SK-N-SH (cell line): Measurements from ENCODE around the gene BCAN. TPM values are rescaled to one million over a fixed set of nuclear protein-coding genes. Genes with fewer than 3 reads are reported as not detected.

Source experiments
- CTCF ChIA-PET: fragments of 300-600, 350-600 bp; formaldehyde crosslinking; extraction: SDS; loops from one replicate; lab custom pipeline; 2021; lab: Yijun Ruan, JAX
- POLR2A ChIA-PET: fragments of 350-600 bp; sonication (Branson Sonifier 250); formaldehyde crosslinking; extraction: SDS; loops from one replicate; lab custom pipeline; 2020; ENCODE audit warnings: antibody characterized with exemption, inconsistent platforms; lab: Yijun Ruan, JAX
- DNase-seq: peaks from one replicate; pipeline ENCODE4 v3.0.0; 2012
- H2AFZ ChIP-seq: fragments of 200-600 bp; sonication (generic); 2 replicates; pipeline ENCODE4 v1.8.1; 2016; ENCODE audit warnings: antibody characterized with exemption, mild to moderate bottlenecking, low read depth
- H3F3A ChIP-seq: fragments of 200-600 bp; sonication (generic); replicated peaks from 2 replicates; pipeline ENCODE3; 2016; ENCODE audit warnings: antibody characterized with exemption, mild to moderate bottlenecking; ENCODE audit not compliant: insufficient read depth
- H3K27ac ChIP-seq, 2 experiments: fragments of 200-500 bp in 1 of 2; fragments of 200-600 bp in 1 of 2; sonication (Bioruptor generic) in 1 of 2; sonication (generic), shearing (Covaris generic) in 1 of 2; 2 replicates each; pipeline versions ENCODE4 v1.5.1 to v1.6.1; 2014 to 2016; ENCODE audit warnings: low read depth in 2 of 2, inconsistent platforms in 1 of 2, low read length in 1 of 2, mild to moderate bottlenecking in 1 of 2, mixed read lengths in 1 of 2
- H3K27me3 ChIP-seq: fragments of 200-600 bp; sonication (generic), shearing (Covaris generic); 2 replicates; pipeline ENCODE4 v1.6.1; 2016; ENCODE audit warnings: mixed run types; ENCODE audit not compliant: insufficient read depth
- H3K36me3 ChIP-seq, 2 experiments: fragments of 200-500 bp in 1 of 2; fragments of 200-600 bp in 1 of 2; sonication (Bioruptor generic) in 1 of 2; sonication (generic) in 1 of 2; replicated peaks in 1 of 2; 2 replicates each; pipeline versions ENCODE3 to v1.5.1; 2014 to 2016; ENCODE audit warnings: low read length in 1 of 2, mild to moderate bottlenecking in 1 of 2; ENCODE audit not compliant: insufficient read depth in 2 of 2, control insufficient read depth in 1 of 2
- H3K4me1 ChIP-seq, 2 experiments: fragments of 200-500 bp in 1 of 2; fragments of 200-600 bp in 1 of 2; sonication (Bioruptor generic) in 1 of 2; sonication (generic), shearing (Covaris generic) in 1 of 2; 2 replicates each; pipeline versions ENCODE4 v1.5.1 to v1.6.1; 2014 to 2016; ENCODE audit warnings: low read depth in 1 of 2, low read length in 1 of 2, mixed run types in 1 of 2; ENCODE audit not compliant: insufficient read depth in 2 of 2, control insufficient read depth in 1 of 2
- H3K4me2 ChIP-seq: fragments of 200-600 bp; sonication (generic), shearing (Covaris generic); 2 replicates; pipeline ENCODE4 v1.6.1; 2017; ENCODE audit warnings: mixed run types
- H3K4me3 ChIP-seq, 2 experiments: fragments of 200-500 bp in 1 of 2; fragments of 200-600 bp in 1 of 2; sonication (Bioruptor generic) in 1 of 2; sonication (generic), shearing (Covaris generic) in 1 of 2; 2 replicates each; pipeline versions ENCODE4 v1.5.1 to v1.8.1; 2014 to 2016; ENCODE audit warnings: low read depth in 2 of 2, inconsistent platforms in 1 of 2, low read length in 1 of 2, mild to moderate bottlenecking in 1 of 2, mixed read lengths in 1 of 2, moderate library complexity in 1 of 2
- H3K79me2 ChIP-seq: fragments of 200-600 bp; sonication (generic); 2 replicates; pipeline ENCODE4 v1.8.1; 2017; ENCODE audit warnings: mild to moderate bottlenecking; ENCODE audit not compliant: insufficient read depth
- H3K9ac ChIP-seq: fragments of 200-600 bp; sonication (generic); 2 replicates; pipeline ENCODE4 v1.6.1; 2017; ENCODE audit warnings: mixed run types
- H3K9me2 ChIP-seq: fragments of 200-600 bp; sonication (generic); 2 replicates; pipeline ENCODE4 v1.6.1; 2017; ENCODE audit warnings: mixed run types
- H3K9me3 ChIP-seq: fragments of 200-600 bp; sonication (generic); 2 replicates; pipeline ENCODE4 v1.6.1; 2017; ENCODE audit warnings: mixed run types, mild to moderate bottlenecking, moderate library complexity
- H4K20me1 ChIP-seq: fragments of 200-600 bp; sonication (generic); 2 replicates; pipeline ENCODE4 v1.6.1; 2017; ENCODE audit warnings: mild to moderate bottlenecking, mixed run types; ENCODE audit not compliant: insufficient read depth
- CTCF ChIP-seq: fragments of 200-600 bp; sonication (generic); IDR thresholded peaks from 2 replicates; pipeline ENCODE4 v1.6.1; 2017; ENCODE audit warnings: antibody characterized with exemption, mild to moderate bottlenecking, moderate library complexity
- EZH2phosphoT487 ChIP-seq: fragments of 200-600 bp; sonication (generic); IDR thresholded peaks from 2 replicates; pipeline ENCODE4 v1.6.1; 2017; ENCODE audit warnings: low read depth, mixed run types, mild to moderate bottlenecking, antibody characterized with exemption, moderate library complexity, borderline replicate concordance
- GABPA ChIP-seq: IDR thresholded peaks from 2 replicates; pipeline ENCODE4 v1.4.0; 2012; ENCODE audit warnings: low read depth, mild to moderate bottlenecking
- MAX ChIP-seq: IDR thresholded peaks from 2 replicates; pipeline ENCODE4 v1.4.0; 2012; ENCODE audit warnings: low read depth
- PBX3 ChIP-seq: IDR thresholded peaks from 2 replicates; pipeline ENCODE4; 2012
- RAD21 ChIP-seq: IDR thresholded peaks from 2 replicates; pipeline ENCODE4 v1.6.1; 2012; ENCODE audit warnings: mild to moderate bottlenecking, low read length
- REST ChIP-seq: IDR thresholded peaks from 2 replicates; pipeline ENCODE4 v1.6.1; 2012; ENCODE audit warnings: mild to moderate bottlenecking, low read depth, low read length, moderate library complexity
- RXRA ChIP-seq: IDR thresholded peaks from 2 replicates; pipeline ENCODE4 v1.4.0; 2012; ENCODE audit warnings: low read depth, mild to moderate bottlenecking, borderline replicate concordance
- SMC3 ChIP-seq: IDR thresholded peaks from 2 replicates; pipeline ENCODE4 v1.6.1; 2012; ENCODE audit warnings: low read depth, low read length, improper control_type of control experiment
- TEAD4 ChIP-seq: IDR thresholded peaks from 2 replicates; pipeline ENCODE4 v1.4.0; 2012; ENCODE audit warnings: mild to moderate bottlenecking, borderline replicate concordance; ENCODE audit not compliant: insufficient read depth
- USF1 ChIP-seq: IDR thresholded peaks from 2 replicates; pipeline ENCODE4 v1.4.0; 2012; ENCODE audit warnings: low read depth, borderline replicate concordance
- YY1 ChIP-seq: IDR thresholded peaks from 2 replicates; pipeline ENCODE4 v1.4.0; 2012; ENCODE audit warnings: low read depth, mild to moderate bottlenecking
- WGBS: methylation state at CpG from one replicate; pipeline ENCODE4 v1.1.6; 2017; ENCODE audit warnings: low lambda C conversion rate; 5-methylcytosine and 5-hydroxymethylcytosine counted together
- polyA plus RNA-seq, 3 experiments: library from polyadenylated mRNA; depleted of rRNA; stranded (reverse); fragments of >200 nt; gene quantifications; 2 replicates each; pipeline ENCODE4 v1.2.3, GENCODE V29; 2012

BCAN gene
- polyA plus RNA-seq, 1 of the 3 experiments (the other 2 are of a cell fraction) = 0.25 TPM

- TF ChIP-seq SMC3 (peak; percentile 79), PBX3 (peak; percentile 78), EZH2phosphoT487 (no peak), RXRA (no peak), RAD21 (peak; percentile 70), REST (peak; percentile 90), YY1 (no peak), TEAD4 (no peak), CTCF (peak; percentile 79), USF1 (no peak), GABPA (no peak), MAX (0 out of 2 replicates have a peak, but pooled peaks have one; percentile 25)
- H3K27me3 ChIP-seq = peaks cover 35% of the 10 kb centered on the region
- POLR2A ChIA-PET = interaction anchor here (0.6 to 1.7 kb wide), 3 partner anchors 29 to 80 kb away, joined by 3 to 7 read pairs (median 5); partner anchors contain the start of gene NES
These were observed 14.5 kb upstream of the BCAN start for GRCh38 chr1:156627313-156627880.

More at GRCh38 chr1:156627313-156627880, 14.5 kb upstream of the BCAN start:
- CTCF ChIA-PET = interaction anchor here (0.6 to 18.0 kb wide), 29 partner anchors 8 to 315 kb away, joined by 3 to 643 read pairs (median 6); partner anchors contain the start of genes BCAN, CRABP2, GPATCH4 and HAPLN2
- peak; percentile 60 for DNase-seq
- Histone ChIP-seq H3K36me3 (no peaks in the 10 kb centered on the region), H3K4me3 (no peak overlapping the region; a peak in 1 of 4 replicates), H3K4me1 (peaks cover 0 to 13% of the 10 kb centered on the region in 2 experiments; a peak in 1 of 4 replicates), H2AFZ (no peak overlapping the region), H3K79me2 (no peaks in the 10 kb centered on the region), H3F3A (peaks cover 5% of the 10 kb centered on the region), H3K27ac (no peak overlapping the region), H3K9ac (no peak overlapping the region), H3K9me2 (no peaks in the 10 kb centered on the region), H3K4me2 (no peak overlapping the region), H4K20me1 (no peaks in the 10 kb centered on the region), H3K9me3 (no peaks in the 10 kb centered on the region)
- WGBS = 96% methylated on average over 2 of the region's 2 CpGs
